ENCODE measurements around the gene PRMT9. TPM values are rescaled to one million over a fixed set of nuclear protein-coding genes. Genes with fewer than 3 reads are reported as not detected.

Gene PRMT9
- total and polyA plus RNA-seq, 8 donors = 7.4 to 28.6 (median 22.9) TPM

DNA sequence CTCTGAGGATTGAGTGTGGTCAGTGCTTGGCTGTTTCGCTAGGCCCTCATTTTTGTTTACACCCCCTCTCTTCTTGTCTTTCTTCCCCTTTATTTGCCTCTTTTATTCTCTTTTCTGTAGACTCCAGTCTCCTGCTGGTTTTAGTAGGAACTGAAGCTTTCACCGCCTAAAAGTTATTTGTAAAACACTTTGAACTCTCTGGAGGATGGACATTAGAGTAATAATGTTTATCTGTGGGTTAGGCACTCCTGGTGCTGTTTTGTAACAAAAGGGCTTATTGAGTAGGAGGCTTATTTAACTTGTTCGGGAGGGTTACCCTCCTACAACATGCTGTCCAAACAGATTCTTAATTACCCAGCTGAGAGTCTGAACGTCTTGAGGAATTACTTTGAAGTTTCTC is 46.4 kb upstream of the PRMT9 start:
- ATAC-seq = no peak
- intact Hi-C loops (cut with DNase I) = no loop called here
- no peaks in the 10 kb centered on the region for H3K9me3 ChIP-seq
- H3K27ac ChIP-seq = no peak overlapping the region
- peaks cover 0 to 9% of the 10 kb centered on the region in 2 donors for H3K27me3 ChIP-seq
- no peaks in the 10 kb centered on the region for H3K36me3 ChIP-seq
- H3K4me3 ChIP-seq = no peak overlapping the region
- no peak for DNase-seq
- H3K4me1 ChIP-seq = peaks cover 4 to 29% of the 10 kb centered on the region in 2 donors
- TF ChIP-seq, protein P1, sequence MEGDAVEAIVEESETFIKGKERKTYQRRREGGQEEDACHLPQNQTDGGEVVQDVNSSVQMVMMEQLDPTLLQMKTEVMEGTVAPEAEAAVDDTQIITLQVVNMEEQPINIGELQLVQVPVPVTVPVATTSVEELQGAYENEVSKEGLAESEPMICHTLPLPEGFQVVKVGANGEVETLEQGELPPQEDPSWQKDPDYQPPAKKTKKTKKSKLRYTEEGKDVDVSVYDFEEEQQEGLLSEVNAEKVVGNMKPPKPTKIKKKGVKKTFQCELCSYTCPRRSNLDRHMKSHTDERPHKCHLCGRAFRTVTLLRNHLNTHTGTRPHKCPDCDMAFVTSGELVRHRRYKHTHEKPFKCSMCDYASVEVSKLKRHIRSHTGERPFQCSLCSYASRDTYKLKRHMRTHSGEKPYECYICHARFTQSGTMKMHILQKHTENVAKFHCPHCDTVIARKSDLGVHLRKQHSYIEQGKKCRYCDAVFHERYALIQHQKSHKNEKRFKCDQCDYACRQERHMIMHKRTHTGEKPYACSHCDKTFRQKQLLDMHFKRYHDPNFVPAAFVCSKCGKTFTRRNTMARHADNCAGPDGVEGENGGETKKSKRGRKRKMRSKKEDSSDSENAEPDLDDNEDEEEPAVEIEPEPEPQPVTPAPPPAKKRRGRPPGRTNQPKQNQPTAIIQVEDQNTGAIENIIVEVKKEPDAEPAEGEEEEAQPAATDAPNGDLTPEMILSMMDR (IDR thresholded peaks at IDR 0.05) = no peak

DNA sequence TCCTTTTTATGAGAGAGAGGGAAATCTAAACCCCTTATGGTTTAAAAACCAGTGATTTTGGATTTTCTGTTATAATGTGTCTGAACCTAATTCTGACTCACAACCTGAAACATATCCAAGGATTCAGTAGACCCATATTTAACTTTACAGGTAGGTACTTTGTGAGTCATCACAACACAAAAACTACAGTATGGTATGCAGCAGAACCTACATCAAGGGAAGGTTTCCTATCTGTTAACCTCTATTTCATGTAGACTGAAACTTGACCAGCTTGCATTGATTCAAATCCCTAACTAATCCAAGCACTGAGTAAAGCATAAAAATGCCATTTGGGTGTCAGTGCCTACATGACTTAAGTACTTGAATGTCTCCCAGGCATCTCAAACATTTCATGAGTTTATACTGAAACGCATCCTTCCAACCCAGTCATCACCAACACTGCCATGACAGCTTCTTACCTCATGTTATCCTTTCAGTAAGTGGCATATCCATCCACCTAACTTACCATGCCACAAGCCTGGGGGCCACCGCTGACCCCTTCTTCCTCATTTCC is 43.6 kb upstream of the PRMT9 start:
- Histone ChIP-seq H3K27ac (no peak overlapping the region), H3K9me3 (no peaks in the 10 kb centered on the region), H3K4me1 (peaks cover 0 to 3% of the 10 kb centered on the region in 2 donors), H3K4me3 (no peak overlapping the region), H3K27me3 (peaks cover 0 to 9% of the 10 kb centered on the region in 2 donors), H3K36me3 (no peaks in the 10 kb centered on the region)
- no peak for DNase-seq
- intact Hi-C loops (cut with DNase I) = no loop called here
- TF ChIP-seq, protein P1 (IDR thresholded peaks at IDR 0.05) = no peak
- no peak for ATAC-seq

DNA sequence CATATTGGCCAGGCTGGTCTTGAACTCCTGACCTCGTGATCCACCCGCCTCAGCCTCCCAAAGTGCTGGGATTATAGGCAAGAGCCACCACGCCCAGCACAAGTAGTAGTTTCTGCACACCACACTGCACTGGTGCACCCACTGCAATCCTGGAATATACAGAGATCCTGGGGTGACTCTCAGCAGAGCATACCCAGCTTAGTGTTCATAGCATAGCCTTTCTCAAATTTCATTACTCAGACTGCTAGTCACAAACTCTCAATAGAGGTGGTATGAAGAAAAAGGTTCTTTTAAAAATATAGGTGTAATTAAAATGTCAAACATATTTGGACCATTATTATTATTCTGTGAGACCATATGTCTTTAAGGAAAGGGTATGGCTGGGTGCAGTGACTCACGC is 41.7 kb upstream of the PRMT9 start:
- Histone ChIP-seq H3K9me3 (no peaks in the 10 kb centered on the region), H3K36me3 (no peaks in the 10 kb centered on the region), H3K27me3 (no peaks in the 10 kb centered on the region), H3K4me3 (no peak overlapping the region), H3K27ac (no peak overlapping the region), H3K4me1 (no peaks in the 10 kb centered on the region)
- no peak for ATAC-seq
- no peak for DNase-seq
- intact Hi-C loops (cut with DNase I) = no loop called here
- TF ChIP-seq, protein P1 (IDR thresholded peaks at IDR 0.05) = no peak

DNA sequence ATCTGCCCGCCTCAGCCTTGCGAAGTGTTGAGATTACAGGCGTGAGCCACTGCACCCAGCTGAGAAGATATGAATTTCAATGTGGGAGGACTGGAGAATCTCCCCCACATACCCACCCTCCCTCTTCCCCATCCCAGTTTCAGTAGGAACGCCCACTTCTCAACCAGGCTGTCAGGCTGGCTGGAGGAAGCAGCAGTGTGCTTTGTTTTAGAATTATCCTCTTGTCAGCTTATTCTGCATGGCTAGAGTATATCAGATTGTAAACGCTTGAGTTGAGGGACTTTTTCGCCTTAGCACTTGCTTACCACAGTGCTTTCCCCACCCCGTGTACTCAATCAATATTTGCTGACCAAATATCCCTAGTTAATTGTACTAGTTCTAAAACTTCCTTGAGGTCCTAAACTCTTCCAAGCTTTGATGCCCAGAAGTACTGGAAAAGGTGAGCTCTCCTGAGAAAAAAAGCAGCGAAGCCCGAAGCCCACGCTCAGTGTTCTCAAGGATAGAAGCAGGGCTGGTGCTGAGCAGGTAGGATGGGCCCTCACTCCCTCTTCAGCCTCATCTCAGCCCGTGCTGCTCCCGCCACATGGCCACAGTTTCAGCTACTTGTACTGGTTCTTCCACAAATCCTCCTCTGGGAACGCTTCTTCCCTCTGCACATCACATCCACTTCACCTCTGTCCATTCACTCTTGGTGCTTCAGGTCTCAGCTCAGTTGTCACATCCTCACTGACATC is 40.7 kb upstream of the PRMT9 start:
- ATAC-seq = no peak
- DNase-seq = no peak
- Histone ChIP-seq H3K4me1 (no peaks in the 10 kb centered on the region), H3K4me3 (no peak overlapping the region), H3K36me3 (no peaks in the 10 kb centered on the region), H3K27ac (no peak overlapping the region), H3K27me3 (no peaks in the 10 kb centered on the region), H3K9me3 (no peaks in the 10 kb centered on the region)
- intact Hi-C loops (cut with DNase I) = no loop called here
- TF ChIP-seq, protein P1 (IDR thresholded peaks at IDR 0.05) = no peak

DNA sequence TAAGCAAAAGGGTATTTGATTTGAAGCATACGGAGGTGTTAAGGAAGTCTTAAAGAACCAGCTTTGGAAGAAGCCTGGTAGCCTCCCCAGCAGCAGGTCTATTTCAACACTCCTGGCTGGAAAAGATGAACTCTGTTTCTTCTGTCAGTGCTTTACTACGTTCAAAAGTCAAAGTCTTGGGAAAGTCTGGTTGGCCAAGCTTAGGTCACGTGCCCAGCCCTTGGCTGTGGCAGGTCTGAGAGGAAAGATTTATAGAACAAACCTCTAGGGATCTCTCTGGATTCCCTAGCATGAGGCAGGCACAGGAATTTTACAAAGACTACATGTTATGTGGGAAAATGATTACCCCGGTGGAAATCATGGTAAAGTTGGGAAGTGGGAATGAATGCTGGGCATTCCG is 39.4 kb upstream of the PRMT9 start:
- intact Hi-C loops (cut with DNase I) = no loop called here
- no peaks in the 10 kb centered on the region for H3K9me3 ChIP-seq
- H3K4me1 ChIP-seq = no peaks in the 10 kb centered on the region
- H3K4me3 ChIP-seq = no peak overlapping the region
- no peak overlapping the region for H3K27ac ChIP-seq
- TF ChIP-seq, protein P1 (IDR thresholded peaks at IDR 0.05) = no peak
- peak; percentile 19 for ATAC-seq
- no peaks in the 10 kb centered on the region for H3K27me3 ChIP-seq
- no peaks in the 10 kb centered on the region for H3K36me3 ChIP-seq
- DNase-seq = no peak

All from left lung (tissue), 10 donors.